GM03348 (cell line): ENCODE data around the gene TPCN2.

Experiments used
- DNase-seq: peaks from one replicate; pipeline ENCODE4 v3.0.0; 2012; ENCODE audit warnings: low spot score

TPCN2 gene

DNA sequence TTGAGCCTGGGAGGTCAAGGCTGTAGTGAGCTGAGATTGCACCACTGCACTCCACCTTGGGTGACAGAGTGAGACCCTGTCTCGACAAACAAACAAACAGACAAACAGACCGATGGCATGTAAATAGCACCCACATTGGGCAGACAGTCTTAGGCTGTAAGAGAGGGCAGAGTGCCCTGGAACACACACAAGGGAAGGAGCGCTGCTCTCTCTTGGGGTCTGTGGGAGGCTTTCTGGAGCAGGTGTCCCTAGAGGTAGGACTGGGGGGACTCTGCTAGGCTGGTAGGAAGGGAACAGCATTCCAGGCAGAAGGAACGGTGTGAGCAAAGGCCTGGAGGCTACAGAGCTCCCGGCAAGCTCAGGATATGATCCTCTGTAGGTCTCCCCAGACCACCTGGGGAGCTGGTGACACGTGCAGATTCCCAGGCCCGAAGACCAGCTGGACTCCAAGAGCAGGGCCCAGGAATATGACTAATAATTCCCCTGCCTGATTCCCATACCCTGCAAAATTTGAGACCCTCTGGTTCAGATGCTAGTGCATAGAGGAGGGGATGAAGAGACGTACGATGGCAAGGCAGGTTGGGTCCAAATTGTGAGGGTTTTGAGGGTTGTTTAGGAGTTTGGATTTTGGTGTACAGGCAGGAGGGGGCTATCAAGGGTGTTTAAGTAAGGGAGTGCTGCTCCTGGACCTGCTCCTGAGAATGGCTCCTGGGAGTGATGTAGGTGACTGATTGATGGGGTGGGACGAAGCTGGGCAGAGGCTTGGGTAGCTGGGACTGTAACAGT, 118.6 kb downstream of the TPCN2 start:
- no peak for DNase-seq

DNA sequence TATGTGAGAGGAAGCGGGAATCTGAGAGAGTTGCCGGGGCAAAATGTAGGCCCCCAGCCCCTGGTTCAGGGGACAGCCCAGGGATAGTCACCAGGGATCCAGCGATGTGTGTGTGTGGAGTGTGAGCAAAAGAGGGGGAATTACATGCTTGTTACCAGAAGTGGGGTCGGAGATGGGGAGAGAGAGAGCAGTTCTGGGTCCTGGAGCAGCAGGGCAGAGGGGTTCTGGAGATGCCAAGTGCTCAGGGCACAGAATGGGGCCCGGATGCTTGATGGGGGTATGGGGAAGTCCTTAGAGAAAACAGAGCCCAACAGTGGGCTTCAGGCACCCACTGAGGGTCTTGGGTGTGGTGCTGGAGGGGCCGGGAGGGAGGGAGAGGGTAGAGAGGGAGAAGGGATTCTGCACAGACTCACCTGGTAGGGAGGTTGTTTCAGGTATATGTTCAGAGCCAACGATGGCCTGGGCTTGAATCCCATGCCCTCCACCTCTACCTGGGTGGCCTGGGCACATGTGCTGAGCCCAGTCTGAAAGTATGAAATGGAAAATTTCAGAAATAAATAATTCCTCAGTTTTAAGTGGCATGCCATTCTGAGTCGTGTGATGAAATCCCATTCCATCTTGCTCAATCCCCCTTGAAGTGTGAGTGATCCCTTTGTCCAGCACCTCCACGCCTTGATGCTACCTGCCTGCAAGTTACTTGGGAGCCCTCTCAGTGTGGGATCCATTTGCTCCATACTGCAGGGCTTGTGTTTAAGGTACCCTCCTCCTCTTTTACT, 119.4 kb downstream of the TPCN2 start:
- DNase-seq, result peak; percentile 50

DNA sequence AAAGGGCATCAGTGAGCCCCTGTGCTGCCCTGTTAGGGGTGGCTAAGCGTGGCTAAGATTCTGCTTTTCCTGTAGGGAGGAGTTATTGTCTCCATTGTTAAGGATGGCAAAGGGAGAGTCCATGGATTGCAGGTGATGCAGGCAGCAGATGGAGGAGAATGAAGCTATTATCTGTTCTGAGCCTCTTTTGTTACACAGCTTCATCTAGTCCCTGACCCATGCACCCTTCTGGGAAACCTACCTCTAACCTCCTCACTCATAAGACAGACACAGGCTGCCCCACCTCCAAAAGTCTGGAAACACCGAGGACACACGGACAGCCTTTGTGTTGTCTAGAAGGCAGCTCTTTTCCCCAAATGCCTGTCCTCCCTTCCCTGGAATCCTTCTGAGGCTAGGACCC, 120.7 kb downstream of the TPCN2 start:
- no peak for DNase-seq

DNA sequence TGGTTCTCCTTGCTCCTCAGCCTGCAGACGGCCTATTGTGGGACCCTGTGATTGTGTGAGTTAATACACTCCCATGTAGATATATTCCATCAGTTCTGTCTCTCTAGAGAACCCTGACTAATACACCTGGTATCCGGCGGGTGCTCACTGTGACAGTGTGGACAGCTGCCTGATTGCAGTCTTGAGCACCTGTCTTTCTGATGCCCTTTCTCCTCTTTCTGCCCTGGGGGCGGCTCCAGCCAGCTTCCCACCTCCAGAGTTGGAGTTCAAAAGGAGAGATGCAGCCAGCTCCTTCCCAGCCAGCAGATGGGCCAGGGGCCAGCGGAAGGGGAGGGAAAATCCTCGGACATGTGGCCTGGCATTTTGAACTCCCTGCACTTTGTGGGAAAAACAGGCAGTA, 122.0 kb downstream of the TPCN2 start:
- no peak for DNase-seq

DNA sequence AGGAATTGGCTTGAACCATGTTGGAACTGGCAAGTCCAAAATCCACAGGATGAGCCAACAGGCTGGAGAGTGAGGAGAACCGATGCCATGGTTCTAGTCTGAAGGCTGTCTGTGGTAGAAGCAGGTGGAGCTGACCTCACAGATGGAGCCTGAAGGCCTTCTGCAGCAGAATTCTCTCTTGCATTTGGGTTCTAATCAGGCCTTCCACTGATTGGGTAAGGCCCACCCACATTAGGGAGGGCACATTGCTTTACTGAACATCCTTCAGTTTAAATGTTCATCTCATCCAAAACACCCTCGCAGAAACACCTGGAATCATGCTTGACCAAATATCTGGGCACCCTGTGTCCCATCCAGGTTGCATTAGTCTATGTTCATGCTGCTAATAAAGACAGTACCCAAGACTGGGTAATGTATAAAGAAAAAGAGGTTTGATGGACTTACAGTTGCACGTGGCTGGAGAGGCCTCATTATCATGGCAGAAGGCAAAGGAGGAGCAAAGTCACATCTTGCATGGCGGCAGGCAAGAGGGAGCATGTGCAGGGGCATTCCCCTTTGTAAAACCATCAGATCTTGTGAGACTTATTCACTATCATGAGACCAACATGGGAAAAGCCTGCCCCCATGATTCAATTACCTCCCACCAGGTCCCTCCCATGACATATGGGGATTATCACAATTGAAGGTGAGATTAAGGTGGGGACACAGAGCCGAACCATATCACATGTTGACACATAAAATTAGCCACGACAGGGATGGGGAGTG, 122.9 kb downstream of the TPCN2 start:
- DNase-seq, result no peak

DNA sequence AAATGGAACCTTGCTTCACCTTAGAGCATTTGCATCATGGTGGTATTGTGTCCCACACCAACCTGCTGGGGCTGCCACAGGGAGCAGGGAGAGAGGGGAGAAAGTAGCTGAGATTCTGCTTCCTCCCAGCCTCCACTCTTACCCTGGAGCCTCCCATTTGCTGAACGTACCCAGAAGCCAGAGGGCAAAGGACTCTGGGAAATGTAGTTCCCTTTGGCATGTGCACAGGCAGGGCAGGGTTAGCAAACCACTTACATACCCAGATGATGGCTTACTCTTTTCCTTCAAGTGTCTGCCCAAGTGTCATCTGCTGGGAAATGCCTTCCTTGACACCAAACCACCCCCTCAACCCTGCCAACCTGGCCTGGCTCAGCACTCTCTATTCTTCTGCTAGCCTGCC, 123.9 kb downstream of the TPCN2 start:
- DNase-seq, result no peak

DNA sequence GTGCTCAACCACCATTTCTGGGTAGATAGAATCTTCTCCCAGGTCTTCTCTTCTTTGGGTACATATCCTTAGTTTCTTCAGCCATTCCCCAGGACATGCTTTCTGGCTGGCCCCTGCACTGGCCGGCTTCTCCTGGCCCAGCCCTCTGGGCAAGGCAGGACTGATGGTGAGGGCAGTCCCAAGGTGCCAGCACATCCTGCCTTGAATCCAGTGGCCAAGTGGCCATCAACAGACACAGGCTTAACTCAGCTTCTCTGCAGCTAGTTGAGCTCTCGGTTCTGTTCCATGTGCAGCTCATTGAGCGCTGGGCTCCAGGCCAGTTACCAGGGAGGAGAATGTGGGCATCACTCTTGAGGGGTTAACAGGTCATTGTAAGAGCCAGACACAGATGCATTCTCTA, 124.6 kb downstream of the TPCN2 start:
- DNase-seq, result no peak

DNA sequence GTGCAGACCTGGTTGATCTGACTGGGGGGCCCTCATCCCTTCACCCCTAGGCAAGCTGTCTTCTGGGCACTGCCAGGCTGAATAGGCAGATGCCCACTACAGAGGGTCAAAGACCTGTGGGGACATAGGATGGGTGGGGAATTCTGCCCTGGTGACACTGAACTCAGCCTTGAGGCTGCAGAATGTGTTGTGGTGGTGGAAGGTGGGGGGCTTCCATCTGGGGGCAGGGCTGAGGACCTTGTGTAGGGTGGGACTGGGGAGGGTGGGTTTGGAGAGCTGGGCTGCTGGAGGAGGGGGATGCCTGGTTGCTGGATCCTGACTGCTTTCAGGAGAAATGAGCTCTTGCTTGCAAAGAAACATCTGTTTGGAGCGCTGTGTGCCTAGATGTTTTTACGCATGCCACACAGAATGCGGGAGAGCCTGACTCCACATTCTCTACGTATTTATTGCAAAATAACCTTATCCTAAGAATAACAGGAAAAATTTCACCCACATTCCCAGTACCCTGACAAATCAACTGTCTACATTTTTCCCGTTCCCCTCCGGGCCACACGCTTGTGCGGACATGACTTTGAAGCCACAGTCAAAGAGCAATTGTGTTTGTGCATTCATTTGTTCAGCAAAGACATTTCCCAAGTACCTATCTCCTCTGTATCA, 125.3 kb downstream of the TPCN2 start:
- peak; percentile 71 for DNase-seq

DNA sequence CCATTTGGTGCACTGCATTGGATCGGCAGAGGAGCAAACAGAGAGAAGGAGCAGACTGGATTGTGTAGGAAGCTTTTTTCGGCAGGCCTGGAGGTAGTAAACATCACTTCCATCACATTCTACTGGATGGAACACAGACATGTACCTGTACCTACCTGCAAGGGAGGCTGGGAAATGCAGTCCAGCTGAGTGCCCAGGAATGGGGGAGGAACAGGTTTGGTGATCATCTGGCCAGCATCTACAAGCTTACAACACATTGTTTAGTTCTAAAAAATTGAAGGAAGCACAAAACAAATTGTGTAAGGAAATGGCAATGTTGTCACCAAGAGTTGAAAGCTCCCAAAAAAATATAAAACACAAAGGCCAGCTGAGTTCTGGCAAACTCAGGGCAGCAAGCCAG, 126.1 kb downstream of the TPCN2 start:
- no peak for DNase-seq

DNA sequence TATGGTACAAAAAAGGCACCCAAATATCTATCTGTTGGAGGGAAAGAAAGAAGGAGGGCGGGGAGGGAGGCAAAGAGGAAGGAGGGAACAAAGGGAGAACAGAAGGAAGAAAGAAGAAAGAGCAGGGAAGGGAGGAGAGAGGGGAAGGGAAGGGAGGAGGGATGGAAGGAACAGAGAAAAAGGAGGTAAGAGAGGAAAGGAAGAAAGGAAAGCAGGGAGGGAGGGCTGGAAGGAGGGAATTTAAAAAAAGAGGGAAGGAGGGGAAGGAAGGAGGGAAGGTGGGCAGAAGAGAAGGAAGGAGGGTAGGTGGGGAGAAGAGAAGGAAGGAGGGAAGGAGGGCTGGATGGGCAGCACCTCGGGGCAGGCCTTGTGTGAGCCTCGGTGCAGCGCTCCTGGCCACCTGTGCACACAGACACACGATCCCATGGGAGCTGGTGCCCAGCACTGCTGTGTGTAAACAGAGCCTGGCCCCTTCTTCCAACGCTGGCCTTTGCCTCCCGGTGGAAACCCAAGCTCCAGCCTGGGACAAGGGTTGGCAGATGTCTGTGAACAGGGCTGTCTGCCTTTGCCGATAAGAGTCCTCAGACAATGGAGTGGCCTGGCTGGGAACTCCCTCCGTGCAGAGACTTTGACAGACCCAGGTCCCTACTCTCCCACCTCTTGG, 130.2 kb downstream of the TPCN2 start:
- DNase-seq, result no peak

DNA sequence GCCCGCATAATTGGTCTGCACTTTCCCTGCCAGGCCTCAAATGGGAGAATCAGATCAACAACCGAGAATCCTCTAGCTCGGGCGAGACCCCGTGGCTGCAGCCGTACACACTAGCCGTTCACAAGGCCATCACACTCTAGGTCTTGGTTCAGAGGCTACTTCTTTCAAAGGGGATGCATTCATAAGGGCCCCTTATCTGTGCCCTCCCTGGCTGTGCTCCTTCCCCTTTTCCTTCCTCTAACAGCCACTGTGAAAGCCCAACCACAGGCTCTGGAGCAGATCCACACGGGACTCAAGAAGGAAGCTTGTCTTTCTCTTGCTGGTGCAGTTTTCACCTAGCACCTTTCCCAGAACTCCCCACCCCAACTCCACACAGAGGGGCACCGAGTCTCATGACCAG, 131.5 kb downstream of the TPCN2 start:
- DNase-seq, result no peak

DNA sequence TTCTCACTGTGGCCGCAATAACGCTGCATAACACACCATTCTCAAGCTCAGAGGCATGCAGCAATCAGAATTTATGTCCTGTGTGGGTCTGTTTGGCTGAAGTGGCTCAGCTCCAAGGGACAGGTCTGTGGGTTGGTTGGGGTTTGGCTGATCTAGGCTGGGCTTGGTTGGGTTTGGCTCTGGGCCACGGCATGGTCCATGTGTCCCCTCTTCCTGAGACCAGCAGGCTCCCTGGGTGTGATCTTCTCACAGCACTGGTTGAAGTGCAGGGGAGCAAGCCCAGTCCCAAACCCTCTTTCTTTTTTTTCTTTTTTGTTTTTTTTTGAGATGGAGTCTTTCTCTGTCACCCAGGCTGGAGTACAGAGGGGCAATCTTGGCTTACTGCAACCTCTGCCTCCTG, 132.0 kb downstream of the TPCN2 start:
- DNase-seq, result no peak

DNA sequence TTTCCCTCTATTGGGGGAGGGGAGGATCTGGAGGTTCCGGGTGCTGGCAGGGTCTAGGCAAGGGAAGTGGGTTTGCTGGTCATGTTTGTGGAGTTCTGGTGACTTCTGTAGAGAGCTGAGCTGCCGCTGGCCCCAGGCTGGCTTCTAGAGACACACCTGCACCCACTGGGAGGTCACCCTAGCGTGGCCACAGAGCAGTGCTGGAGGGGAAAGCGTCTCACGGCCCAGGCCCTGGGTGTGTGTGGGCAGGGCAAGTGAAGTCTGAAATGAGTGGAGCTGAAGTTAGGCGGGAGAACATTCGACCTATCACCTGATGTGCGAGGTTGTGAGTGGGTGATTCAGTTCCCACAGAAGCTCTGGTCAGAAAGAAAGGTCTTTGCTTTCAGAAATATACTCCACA, 134.9 kb downstream of the TPCN2 start:
- no peak for DNase-seq
